NCI-H1048 (cell line): ENCODE measurements around the gene GALT.

ENCODE experiments used
- DNase-seq: peaks from one replicate; lab custom pipeline; 2025; lab: John Stamatoyannopoulos, UW

GALT gene

GRCh38 chr9:34651876-34652601, 5.6 kb downstream of the GALT start, which contains the start of gene IL11RA:
TSS of gene IL11RA (plus strand) at chr9:34652185. CDS start at chr9:34655218, 3,033 bp downstream.
- DNase-seq: no peak

DNA sequence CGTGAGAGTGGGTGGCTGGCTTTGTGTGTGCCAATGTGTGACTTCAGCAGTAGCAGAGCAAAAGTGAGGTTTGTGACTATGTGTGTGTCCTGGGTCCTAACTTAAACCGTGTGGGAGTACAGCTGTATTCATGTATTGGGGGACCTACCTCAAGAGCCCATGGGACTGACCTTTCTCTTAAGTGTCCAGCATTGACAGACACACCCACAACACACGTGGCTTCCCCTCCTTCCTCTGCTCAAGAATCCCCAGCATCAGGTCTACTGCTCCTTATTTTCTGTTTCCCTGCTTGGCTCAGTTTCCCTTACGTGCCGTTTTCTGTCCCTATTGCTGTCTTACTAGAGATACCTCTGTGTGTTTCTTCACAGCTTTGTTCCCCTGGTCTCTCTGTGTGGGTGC, 6.1 kb downstream of the GALT start:
- DNase-seq: no peak

DNA sequence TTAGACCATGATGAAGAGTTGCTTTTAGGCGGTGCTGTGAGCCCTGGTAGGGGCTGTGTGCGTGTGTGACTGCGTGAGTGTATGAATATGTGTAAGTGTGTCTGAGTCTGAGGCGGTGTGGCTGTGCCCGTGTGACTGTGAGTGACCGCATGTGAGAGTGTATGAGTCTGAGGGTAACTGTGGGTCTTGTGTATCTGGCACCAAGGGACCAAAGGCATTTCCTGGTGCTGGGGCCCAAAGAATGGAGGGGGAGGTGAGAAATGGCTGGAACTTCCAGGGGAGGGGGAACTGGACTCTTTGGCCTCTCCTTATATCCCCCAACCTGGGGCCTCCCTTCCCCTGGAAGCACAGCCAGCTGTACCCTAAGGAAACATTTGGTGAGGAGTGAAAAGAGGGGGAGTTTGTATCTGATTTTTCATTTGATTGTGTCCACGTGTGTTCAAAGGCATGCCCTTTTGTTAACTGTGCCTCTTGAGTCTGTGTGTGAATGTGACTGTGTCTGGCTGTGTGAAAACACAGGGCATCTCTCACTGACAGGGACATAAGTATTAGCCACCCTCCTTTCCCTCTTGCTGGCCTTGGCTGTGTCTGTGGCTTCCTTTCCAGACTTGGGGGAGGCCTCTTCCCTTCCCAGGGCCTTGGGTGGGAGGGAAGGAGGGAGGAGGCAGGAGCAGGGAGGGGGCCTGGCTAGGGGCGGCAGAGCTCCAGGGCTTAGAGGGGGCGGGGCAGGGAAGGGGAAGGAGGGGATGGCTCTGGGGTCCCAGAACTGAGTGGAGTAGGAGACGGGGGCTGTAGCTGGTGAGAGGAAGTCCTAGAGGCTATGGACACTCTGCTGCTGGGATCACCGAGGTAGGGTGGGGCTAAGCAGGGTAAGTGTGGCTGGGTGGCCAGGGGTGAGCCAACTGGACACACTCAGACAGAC, 6.9 kb downstream of the GALT start:
- no peak for DNase-seq

GRCh38 chr9:34654323-34655051, 8.0 kb downstream of the GALT start:
- no peak for DNase-seq

GRCh38 chr9:34655394-34655793, 8.9 kb downstream of the GALT start:
- no peak for DNase-seq

GRCh38 chr9:34656992-34657391, 10.5 kb downstream of the GALT start:
- no peak for DNase-seq

DNA sequence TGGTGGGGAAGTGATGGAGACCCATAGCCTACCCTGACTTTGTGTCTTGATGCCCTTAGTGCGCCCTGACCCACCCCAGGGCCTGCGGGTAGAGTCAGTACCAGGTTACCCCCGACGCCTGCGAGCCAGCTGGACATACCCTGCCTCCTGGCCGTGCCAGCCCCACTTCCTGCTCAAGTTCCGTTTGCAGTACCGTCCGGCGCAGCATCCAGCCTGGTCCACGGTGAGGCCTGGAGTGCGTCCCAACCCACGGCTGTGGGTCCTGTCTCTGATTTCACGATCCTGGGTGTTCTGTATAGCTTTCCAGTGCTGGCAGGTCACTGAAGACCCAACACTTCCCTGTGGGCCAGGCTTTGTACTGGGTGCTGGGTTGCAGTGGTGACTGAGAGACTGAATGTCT, 12.0 kb downstream of the GALT start:
- DNase-seq: no peak

- DNase-seq: no peak
Observed at GRCh38 chr9:34659592-34660253, 13.2 kb downstream of the GALT start.

DNA sequence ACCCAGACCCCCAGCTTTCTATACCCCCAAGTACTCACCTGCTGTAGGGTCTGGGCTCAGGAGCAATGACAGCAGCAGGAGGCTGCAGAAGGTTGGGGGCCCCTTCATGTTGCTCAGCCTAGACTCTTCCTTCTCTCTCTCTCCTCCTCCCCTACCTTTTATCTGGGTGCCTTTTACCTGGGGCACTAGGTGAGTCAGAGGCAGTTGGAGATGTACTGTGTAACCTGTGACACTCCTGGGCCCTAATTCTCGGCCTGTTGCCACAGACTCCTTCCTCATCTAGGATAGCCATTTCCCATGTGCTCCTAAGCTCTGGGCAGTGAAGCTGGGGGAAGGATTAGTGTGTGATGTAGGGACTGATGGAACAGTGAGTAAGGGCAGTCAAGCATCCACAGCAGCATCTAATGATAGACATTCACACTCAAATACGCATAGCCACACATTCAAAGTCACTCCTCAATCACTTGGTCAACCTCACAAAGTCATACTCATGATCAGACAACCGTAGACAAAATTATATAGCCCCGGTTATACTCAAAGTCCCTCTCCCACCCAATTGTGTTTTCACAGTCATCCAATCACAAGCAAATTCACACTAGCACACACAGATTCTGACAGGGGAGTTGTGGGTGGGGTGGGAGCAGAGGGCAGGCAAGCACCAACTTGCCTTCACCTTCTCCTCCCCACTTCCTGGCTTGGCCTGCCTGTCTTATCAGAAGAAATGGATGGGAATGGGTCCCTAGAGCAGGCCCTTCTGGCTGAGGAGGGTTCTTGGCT, 16.2 kb downstream of the GALT start, which contains the start of gene CCL27:
Gene CCL27, minus strand, starts transcription at position 132 of the 777 bp plus-strand sequence. Its CDS starts 24 bp downstream, at position 108.
- no peak for DNase-seq

DNA sequence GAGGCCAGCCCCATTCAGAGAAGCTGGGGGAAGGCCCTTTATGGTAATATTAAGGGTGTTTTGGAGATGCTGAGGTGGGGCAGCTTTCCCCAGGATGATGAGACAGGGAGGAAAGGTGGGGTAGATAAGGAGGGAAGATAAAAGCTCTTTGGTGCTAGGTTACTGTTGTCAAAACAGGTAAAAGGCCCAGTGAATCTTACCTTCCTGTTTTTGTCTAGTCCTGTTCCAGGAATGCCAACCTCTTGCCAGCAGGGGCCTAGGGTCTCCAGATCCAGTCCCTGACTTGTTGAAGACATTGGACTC, 16.8 kb downstream of the GALT start:
- no peak for DNase-seq

- DNase-seq: no peak
Observed at GRCh38 chr9:34664281-34665066, 18.0 kb downstream of the GALT start.

DNA sequence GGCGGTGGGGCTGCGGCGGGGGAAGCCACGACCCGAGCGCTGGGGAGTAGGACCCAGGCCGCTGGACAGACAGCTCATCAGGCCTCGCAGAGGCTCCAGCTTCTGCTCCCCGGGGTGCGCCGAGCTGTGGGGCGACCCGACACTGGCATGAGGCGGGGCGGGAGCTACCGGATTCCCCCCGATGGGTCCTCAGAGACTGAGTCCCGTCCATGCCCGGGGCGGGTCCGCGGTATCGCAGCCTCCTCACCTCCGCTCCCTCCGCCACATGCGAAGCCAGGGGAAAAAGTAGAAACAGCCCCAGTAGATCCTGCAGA, 18.5 kb downstream of the GALT start:
- no peak for DNase-seq

GRCh38 chr9:34665381-34666250, 19.1 kb downstream of the GALT start:
- DNase-seq: peak; percentile 91

DNA sequence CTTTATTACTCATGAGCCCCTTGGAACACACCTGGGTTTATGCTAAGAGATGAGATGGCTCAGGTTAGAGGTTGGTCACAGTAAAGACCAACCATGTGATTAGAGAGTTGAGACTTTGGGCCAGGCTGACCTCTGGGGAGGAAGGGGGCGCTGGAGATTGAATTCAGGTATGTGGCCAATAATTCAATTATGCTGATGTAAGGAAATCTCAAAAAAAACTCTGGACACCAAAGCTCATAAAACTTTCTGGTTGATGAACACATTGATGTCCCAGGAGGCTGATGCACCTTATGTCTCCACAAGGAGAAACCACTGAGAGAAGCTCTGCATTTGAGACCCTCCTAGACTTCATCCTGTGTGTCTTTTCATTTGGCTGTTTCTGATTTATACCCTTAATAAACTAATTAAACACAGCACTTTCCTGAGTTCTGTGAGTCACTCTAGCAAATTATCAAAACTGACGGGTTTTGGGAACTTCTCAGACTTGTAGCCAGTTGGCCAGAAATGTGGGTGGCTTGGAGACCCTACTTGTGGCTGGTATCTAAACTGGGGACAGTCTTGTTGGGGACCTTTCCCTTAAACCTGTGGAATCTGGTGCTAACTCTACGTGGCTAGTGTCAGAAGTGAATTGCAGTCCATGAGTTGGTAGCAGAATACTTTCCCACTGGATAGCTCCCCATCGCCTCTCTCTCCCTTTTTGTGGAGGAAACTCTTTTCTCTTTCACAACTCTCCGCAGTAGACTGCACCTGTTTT, 23.5 kb downstream of the GALT start:
- DNase-seq: no peak

- no peak for DNase-seq
Observed at GRCh38 chr9:34671307-34671706, 24.8 kb downstream of the GALT start.

DNA sequence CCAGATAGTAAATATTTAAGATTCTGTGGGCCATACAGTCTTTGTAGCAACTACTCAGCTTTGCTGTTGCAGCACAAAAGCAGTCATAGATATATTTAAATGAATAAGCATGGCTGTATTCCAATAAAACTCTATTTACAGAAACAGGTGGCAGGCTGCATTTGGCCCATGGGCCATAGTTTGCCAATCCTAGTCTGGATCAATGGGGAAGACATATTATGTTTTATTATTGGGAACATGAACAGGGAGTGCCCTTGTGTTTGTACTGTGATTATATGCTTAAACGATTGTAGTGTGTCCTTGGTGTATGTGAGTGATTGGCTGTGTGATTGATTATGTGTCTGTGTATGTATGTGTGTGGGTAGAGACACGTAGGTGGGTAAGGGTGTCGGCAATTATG, 28.0 kb downstream of the GALT start:
- no peak for DNase-seq

- DNase-seq: no peak
Observed at GRCh38 chr9:34675048-34675714, 28.7 kb downstream of the GALT start.

DNA sequence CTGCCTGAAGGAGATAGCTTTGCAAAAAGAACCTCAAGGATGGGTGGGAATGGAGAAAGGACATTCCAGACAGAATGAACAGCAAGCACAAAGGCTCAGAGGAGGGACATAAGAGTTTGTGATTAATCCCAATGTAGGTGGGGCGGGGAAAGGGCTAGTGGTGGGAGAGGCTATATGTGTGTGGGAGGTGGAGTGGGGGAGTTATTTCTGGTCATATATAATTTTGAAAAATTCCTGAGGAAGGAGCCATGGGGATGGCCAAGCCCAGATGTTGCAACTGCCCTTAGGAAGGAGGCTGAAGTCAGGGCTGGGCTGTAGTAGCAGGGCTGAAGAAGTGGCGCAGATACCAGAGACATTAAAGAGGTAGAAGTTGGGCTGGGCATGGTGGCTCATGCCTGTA, 29.4 kb downstream of the GALT start:
- DNase-seq: no peak
